H1 (cell line): ENCODE results near the gene SLC35F3. TPM values are rescaled to one million over a fixed set of nuclear protein-coding genes. Genes with fewer than 3 reads are reported as not detected.

Experiments
- CHD2 ChIP-seq: IDR thresholded peaks from 2 replicates; pipeline ENCODE4 v1.6.1; 2012; ENCODE audit warnings: low read length, improper control_type of control experiment
- POLR2A ChIP-seq, 2 experiments: IDR thresholded peaks; 1 replicate in 1 of 2; 2 replicates in 1 of 2; pipeline ENCODE4 v1.6.1; 2011; ENCODE audit warnings: low read depth in 2 of 2, low read length in 2 of 2, mild to moderate bottlenecking in 2 of 2; ENCODE audit errors: control extremely low read depth in 1 of 2
- POLR2AphosphoS5 ChIP-seq: IDR thresholded peaks from 2 replicates; pipeline ENCODE4 v1.6.1; 2011; ENCODE audit warnings: low read depth, low read length
- RBBP5 ChIP-seq: IDR thresholded peaks from 2 replicates; pipeline ENCODE4 v1.7.1; 2012; ENCODE audit warnings: low read depth, mild to moderate bottlenecking, inconsistent platforms, low read length, moderate library complexity, borderline replicate concordance
- SIN3A ChIP-seq, 2 experiments: IDR thresholded peaks in 1 of 2; conservative IDR thresholded peaks in 1 of 2; 2 replicates each; pipeline ENCODE4 v1.6.1; 2011 to 2012; ENCODE audit warnings: low read length in 2 of 2, improper control_type of control experiment in 1 of 2, low read depth in 1 of 2, mild to moderate bottlenecking in 1 of 2
- polyA plus RNA-seq, 7 experiments: library from polyadenylated mRNA; depleted of rRNA in 3 of 7; stranded (reverse) in 5 of 7; unstranded in 2 of 7; fragments of >200 nt in 5 of 7; fragments of 200-250 nt in 2 of 7; gene quantifications; 1 replicate in 5 of 7; 2 replicates in 1 of 7; 4 replicates in 1 of 7; pipeline versions ENCODE4 v1.2.1 to v1.2.3, GENCODE V29; 2011 to 2013; ENCODE audit warnings: missing spikeins in 2 of 7, mixed read lengths in 2 of 7
- total RNA-seq: library from RNA; stranded (reverse); fragmentation: NEBNext Ultra II Directional; extraction: Animal tissue kit (Norgen Biotek cat#: 25700); gene quantifications from 2 replicates; pipeline ENCODE4 v1.2.1, GENCODE V29; 2021

The SLC35F3 gene
- total and polyA plus RNA-seq, 2 of the 8 experiments (the other 6 are each of a cell fraction or from before 2014, with no cell fraction given), result 0.78 to 1.2 TPM

DNA sequence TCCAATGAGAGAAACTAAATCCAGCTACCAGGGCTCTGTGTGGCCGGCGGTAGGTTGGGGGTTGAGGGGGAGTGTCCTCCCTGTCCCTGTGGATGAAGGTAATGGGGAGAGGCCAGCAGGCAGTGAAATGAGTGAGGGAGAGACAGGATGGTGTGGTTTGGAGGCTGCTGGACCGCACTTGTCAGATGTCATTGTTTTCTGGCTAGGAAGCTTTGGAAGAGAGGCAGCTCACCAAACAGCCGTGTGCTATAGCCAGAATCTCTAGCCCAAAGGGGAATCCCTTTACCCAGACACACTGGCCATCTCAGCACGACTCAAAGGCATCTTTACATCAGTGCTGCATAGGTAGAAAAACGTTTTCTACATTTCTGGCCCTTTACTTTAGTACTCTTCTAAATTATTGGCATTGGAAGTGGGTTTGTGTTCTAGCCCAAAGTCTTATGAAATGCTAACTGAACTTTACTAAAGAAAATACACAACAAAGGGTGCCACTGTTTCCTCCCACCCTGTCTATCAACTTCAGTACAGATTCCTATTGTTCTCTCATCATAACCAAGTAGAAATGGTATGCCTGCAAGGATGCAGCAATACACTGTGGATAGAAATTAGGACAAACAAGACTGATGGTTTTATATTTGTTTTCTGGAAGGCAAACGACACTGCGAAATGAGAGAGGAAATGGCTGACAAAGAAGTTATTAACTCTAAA, 372.8 kb downstream of the SLC35F3 start (continued):
- no peak for TF ChIP-seq SIN3A (conservative IDR thresholded peaks at IDR 0.05 in 1 of 2, IDR thresholded peaks at IDR 0.05 in 1 of 2; ENCODE audit: low read depth in 1 of 2, low read length in 2 of 2)
- TF ChIP-seq RBBP5, result no peak
- TF ChIP-seq POLR2A (IDR thresholded peaks at IDR 0.05; ENCODE audit: control extremely low read depth in 1 of 2, low read depth in 2 of 2, low read length in 2 of 2), result no peak
- no peak for TF ChIP-seq CHD2
- no peak for TF ChIP-seq POLR2AphosphoS5
- TF ChIP-seq, all 59 proteins: peak for 0
